GM21381 (cell line): ENCODE measurements around the gene RPUSD1.

ENCODE experiments used
- ATAC-seq: cut with Tn5 transposase; IDR thresholded peaks from one replicate; pipeline ENCODE4 v1.9.1; 2021; ENCODE audit warnings: mild to moderate bottlenecking, moderate library complexity; ENCODE audit not compliant: unreplicated experiment

RPUSD1 gene

DNA sequence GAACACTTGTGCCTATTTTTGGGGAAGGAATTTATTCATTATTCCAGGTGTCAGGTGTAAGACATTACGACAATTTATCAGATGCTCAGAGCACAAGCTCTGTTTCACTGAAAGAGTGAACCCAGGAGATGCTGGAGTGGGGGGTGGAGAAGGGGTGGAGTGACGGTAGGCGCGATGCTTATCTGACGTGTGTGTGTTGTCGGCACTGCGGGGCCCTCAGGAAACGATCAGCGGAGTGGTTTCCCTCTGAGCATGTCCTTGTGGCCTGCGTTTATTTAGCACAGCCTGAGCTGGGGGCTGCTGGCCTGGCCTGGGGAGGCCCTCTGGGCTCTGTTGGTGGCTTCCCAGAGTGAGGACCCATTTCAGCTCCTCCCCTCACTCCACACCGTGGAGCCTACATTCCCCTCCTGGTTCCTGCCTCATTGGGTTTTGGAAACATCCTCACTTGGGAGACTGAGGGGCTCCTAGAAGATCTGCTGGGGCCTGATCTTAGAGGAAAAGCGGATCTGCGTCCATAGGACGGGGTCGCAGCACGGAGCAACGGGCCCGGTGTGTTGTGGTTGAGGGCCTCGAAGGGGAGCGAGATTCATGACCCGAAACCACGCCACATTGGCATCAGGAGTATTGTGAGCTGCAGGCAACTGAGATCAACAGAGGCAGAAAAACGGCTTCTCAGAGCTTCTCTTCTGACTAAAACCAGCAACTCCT lies 31.3 kb upstream of the RPUSD1 start:
- ATAC-seq: no peak

DNA sequence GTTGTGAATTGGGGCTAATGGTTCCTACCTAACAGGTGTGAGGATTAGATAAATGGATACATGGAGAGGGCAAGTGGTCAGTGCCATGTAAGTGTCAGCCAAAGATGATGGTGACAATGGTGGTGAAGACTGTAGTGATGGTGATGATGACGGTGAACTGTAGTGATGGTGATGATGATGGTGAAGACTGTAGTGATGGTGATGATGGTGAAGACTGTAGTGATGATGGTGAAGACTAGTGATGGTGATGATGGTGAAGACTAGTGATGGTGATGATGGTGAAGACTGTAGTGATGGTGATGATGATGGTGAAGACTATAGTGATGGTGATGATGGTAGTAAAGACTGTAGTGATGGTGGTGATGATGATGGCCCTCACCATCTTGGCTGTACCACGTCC lies 30.4 kb upstream of the RPUSD1 start:
- no peak for ATAC-seq

DNA sequence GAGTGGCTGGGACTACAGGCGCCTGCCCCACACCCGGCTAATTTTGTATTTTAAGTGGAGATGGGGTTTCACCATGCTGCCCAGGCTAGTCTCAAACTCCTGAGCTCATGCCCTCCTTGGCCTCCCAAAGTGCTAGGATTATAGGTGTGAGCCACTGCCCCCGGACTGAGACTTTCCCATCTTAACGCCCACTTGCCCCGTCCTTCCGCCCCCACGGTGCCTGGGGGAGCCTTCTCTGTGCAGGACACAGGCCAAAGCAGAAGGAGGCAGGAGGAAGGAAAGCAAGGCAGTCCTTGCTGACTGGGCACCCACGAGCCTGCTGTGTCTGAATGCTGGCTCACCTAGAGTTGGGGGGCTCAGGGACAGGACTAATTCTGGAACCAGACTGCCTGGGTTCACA lies 30.0 kb upstream of the RPUSD1 start:
- ATAC-seq: no peak

DNA sequence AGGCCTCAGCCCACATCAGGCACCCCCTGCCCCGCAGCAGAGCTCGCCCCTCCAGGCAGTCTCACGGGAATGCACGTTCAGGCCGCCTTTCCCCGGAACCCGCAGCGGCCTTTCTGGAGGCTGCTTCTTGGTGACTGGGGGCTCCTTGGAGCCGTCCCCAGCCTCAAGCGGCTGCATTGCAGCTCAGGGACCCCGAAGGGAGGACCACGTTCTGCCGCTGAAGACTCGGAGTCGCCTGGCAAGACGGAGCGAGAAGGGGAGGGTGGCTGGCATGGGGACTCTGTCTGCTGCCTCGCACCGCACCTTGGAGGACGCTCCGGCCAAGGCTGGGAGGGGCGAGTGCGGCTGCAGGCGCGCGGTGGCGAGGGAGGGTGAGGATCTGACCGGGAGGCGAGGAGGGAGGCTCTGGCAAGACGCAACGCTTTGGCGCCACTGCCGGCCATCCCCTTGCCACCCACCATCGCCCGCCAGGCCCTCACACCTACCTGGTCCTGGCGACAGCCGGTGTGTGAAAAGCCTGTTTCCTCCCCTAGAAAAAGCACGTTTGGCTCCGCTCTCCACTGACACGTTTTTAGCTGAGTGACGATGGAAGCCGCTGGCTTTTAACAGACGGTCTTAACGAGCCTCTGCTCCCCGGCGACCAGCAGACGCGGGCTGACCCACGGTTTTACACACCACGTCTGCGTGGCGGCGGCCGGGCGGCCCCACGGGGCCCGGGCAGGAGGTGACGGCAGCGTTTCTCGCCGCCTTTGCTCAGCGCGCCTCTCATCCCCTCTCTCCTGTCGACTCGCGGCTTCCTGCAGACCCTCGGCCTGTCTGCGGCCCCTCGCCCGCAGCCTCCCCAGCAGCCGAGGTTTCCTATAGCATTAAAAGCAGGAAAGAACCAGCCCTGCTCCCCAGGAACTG lies 29.1 kb upstream of the RPUSD1 start:
- no peak for ATAC-seq

DNA sequence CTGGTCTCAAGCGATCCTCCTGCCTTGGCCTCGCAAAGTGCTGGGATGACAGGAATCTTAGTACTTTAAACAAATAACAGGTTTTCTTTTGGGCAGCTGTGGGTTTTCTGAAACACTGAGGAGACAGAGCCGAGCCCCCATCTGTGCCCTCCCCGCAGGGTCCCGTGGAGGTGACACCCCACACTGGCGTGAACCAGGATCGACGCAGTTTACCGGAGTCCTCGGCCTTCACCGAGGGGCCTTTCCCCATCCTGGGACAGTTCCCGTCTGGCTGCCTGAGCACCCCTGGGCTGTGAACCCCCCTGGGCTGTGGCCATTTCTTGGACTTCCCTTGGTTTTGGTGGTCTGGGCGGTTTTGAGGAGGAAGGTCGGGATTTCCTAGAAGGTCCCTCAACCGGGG lies 27.7 kb upstream of the RPUSD1 start:
- no peak for ATAC-seq

DNA sequence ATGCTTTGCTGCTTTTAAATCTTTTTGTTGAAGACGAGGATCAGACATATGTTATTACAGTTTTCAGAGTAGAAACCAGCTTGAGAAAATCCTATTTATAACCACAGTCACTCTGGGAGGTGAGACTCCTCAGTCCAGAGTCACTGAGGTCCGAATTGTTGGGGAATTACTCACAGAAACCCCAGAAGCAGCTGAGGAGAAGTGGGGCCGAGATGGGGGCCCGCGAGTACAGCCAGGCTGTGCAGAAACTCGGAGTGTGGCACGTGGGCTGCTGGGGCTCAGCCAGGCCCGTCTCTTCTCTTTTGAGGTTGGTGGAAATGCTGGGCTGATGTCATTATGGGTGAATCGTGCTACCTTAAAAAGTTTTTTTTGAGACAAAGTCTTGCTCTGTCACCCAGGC lies 26.8 kb upstream of the RPUSD1 start:
- no peak for ATAC-seq

DNA sequence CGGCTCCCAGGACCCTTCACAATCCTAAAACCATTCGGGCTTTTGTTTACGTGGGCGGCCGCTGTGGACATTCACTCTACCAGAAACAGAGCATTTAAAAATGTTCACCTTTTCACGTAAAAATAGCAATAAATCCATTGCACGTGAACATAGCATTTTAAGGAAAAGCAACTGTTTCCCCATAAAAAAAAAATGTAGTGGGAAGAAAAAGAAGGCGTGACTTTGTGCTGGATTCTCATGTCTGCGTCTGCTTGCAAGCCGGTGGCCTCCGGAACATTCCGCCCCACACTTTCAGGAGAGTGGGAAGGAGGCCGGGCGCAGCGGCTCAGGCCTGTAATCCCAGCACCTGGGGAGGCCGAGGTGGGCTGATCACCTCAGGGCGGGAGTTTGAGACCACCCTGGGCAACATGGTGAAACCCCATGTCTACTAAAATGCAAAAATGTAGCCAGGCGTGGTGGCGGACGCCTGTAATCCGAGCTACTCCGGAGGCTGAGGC lies 25.8 kb upstream of the RPUSD1 start:
- no peak for ATAC-seq

DNA sequence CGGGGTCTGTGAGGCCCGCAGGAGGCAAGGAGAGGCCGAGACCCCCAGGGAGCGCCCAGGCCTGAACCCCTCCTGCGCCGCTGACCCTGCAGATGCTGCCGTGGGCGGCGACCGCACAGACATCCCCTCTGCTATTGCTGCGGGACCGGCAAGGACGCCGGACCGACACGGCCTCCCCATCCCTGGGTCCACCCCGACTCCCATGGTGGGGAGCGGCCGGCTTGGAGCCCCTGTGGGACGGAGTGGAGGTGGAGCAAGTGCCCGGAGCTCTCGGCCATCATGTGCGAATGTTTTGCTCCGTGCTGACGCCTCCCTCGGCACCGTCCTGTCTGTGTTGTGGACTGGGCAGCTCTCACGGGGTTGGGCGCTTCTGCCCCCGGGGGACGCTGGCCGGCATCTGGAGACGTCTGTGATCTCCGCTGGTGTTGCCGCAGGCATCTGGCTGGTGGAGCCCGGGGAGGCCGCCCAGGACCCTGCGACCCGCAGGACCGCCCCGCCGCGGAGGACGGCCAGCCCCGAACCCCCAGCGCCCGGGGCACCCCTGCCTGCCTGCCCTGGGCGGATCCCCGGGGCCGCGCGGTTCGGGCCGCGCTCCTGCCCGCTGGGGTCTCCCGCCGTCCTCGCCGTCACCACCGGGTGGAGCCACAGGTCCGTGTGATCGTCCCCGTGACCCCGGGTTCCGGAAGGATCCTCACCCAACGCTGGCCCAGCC lies 25.2 kb upstream of the RPUSD1 start:
- ATAC-seq: no peak

DNA sequence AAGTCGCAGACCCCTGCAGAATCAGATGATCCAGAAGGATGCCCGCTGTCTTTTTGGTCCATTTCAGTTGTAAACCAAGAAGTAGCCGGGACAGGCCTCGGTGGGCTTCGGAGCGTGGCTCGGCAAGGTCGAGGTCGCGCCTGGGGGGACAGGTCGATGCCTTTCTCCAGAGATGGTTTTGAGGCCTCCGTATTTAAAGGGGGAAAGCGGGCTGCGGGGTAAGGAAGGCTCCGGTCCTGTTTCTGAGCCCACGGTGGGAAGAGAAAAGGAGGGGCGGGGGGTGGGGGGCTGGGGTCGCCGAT lies 19.9 kb upstream of the RPUSD1 start:
- no peak for ATAC-seq

DNA sequence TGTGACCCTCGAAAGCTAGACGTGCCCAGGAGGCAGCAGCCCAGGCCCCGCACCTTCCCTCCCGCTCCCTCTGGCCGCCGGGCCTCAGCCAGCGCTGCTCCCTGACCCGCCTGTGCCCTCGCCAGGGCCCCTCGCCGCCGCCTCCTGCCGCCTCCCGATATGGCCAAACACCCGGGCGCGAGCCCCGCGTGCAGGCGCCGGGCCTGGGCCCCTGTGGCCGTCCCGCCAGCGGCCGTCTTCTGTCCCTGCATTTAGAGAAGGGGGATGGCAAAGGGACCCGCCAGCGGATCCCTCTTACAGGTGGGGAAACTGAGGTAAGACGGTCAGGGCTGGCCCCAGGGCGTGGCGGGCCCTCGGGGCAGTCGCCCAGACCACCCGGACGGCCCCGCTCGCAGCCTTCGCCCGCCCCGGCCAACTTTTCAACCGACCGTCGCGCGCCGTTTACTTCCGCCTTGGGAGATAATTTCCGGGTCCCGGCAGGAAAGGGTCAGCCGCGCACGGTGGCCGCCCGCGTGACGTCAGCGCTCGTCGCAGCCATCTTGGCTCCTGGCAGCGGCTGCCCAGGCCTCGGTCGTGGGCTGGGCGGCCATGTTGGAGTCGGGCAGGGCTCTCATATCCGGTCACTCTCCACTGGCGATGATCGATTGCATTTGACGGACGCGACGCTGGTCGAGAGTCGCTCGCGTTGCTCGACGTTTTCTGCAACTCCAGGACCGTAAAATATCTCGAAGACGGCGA lies 19.3 kb upstream of the RPUSD1 start:
- ATAC-seq: peak; percentile 91

DNA sequence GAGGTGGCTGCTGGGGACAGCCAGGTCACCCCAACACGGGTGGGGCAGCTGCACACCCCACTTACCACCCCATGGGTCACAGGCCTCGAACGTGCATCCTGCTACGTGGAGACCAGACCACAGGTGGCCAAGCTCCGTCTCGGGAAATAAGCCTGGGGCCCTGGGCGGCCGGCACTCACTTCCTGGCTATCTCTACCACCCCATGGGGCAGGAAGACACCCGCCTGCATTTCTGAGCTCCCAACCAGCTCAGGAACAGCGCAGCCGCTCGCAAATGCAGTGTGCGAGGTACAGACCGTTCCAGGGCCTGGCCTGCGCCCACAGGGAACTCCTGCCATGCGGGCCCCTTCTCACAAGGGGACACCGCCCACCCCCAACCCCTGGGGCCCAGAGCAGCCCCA lies 17.3 kb upstream of the RPUSD1 start:
- ATAC-seq: no peak

DNA sequence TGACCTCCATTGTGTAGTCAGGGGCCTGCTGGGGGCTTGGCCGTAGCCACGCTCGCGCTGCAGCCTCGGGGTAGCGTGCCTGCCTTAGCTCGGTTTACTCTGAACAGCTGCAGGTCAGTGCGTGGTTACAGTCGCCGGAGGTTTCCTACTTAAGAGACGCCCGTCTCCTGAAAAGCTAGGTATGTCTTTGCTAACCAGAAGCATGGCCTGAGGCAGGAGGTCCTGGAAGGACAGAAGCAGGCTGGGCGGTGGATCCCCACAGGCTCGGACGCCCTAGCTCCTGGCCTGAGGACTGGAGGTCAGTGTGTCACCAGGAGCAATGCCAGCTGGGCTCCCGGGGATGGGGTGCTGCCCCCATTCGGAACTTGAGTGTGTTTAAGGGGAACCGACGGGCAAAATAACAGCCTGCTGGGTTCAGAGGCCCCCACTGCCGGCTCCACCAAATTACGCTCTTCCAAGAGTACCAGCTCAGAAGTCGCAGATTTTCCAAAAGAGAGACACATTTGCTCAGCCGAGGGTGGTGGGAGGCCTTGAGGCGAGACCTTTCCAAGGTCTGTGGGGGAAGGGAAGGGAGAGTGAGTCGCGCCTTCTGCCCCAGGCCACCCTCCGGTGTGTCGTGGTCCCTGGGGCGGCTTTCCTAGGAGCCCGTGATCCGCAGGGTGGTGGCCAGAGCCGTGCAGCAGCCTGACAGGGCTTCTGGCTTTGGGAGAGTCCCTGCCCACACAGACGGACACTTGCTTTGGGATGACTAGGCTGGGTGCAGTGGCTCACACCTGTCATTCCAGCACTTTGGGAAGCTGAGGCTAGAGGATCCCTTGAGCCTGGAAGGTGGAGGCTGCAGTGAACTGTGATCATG lies 16.2 kb upstream of the RPUSD1 start:
- no peak for ATAC-seq

DNA sequence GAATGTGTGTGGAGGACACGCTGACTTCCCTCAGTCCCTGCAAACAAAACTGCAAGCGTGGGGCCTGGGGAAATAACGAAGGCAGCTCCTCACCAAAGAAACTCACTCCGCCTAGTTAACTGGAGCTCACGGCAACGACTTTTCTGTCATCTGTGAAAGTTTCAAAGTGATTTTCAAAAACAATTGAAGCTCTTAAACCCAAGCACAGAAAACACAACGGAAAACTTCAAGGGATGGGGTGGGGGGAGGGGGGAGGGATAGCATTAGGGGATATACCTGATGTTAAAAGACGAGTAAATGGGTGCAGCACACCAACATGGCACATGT lies 15.5 kb upstream of the RPUSD1 start:
- ATAC-seq: no peak

DNA sequence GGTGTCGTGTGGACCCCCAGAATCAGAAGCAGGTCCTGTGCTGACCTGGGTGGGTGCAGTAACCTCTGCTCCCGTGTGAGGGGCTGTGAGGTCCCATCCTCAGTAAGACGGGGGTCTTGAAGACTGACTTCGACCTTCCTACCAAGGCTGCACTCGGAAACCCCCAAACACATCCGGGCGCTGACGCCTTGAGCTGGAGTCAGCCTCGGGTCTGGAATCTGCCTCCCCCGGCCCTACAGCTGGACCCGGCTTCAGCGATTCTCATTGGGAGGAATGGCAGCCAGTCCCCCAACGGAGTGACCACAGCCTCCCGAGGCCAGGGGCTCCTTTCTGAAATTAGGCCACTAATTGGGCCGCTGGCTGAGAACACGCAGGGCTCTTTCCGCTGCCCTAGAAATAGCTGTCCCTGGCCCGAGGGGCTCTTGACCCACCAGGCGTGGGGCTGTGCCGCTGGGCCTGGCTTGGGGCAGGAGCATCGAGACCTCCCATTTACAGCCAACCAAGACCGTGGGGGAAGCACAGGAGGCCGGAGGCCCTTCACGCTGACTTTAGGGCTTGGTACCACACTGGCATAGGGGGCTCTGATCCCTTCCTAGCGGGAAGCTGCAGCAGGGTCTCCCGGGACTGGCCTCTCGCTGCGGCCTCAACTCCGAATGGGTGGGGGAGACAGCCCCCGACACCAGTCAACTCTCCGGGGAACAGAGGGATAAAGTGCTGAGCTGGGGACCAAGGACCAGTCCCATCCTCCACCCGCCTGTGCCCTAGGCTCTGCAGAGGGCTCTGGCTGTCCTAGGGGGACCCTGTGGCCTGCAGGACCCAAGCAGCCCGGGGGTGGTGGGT lies 15.0 kb upstream of the RPUSD1 start:
- ATAC-seq: no peak

DNA sequence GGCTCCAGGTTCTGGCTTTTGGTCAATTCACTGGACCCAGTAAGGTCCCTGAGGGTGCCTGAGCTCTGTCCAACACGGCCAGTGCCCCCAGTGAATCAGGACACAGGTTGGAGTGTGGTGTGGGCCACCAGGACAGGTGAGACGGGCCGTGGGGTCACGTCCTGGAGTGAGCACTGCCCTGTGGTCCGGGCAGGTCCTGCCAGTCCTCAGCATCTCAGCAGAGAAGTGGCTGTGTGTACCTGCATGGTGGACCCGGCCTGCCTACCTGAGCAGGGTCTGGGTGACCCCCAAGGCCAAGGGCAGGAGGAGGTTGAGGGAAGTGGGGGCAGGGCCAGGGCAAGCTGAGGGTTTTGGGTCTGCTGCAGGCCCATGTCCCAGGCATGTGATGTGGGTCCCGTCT lies 14.3 kb upstream of the RPUSD1 start:
- ATAC-seq: no peak

DNA sequence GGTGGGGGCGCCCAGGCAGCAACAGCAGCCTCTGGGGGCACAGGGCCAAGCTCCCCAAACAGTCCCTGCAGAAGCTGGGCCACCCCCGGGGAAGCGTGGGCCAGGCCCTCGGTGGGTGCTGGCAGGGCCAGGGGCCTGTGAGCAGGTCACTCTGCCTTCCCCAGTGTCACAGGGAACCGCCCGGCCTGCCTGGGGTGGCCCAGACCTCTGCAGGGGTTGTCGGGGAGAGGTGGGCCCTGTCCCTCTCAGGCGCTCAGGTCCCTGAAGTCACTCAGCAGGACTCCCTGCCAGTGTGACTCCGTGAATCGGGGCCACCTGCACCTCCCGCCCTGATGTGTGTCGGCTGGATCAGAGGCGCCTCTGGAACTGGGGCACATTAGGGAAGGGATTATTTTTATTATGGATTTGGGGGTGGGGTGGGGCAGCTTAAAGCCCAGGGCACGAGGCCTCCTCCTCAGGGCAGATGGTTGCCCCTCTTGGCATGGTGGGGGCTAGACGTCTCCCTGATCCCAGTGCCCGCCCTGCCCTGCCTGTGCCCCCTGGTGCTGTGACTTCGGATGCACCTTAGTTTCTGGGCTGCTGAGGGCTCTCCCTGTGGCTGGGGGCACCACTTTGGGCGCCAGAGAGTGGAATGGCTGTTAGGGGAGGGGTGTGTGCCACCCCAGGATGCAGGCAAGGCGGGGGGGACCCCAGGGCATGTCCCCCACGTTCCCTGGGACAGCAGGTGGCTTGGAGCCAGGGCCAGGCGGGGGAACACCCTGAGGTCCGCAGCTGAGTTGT lies 13.6 kb upstream of the RPUSD1 start:
- ATAC-seq: no peak

DNA sequence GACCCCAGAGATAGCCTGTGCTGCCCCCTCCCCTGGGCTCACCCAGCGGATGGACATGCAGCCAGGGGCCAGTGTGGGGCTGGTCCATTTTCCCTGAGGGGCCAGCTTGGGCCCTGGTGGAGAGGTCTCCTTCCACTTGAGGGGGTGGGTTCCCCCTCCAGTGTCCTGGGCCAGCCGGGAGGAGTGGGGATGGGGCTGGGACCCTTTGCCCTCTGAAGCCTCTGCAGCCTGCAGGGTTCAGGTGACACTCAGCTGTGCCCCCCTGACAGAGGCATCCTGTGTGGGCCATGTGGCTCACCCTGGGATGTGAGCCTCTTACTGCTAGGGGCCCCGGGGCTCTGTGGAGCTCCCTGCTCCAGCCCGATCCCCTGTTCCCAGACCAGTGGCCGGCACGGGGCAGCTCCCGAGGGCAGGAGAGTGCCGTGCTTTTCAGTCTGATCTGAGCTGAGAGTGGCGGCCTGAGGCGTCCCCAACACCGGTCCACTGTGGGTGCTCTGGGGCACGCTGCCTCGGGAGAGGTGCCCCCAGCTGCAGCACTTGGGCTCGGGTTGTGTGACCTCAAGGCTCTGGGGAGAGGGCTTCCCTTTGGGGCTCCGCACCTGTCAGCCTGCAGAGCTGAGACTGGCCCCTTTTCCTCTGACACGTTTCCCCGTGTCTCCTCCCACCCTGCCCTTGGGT lies 12.8 kb upstream of the RPUSD1 start:
- ATAC-seq: no peak
